Stomach (tissue), 4 donors: ENCODE data around the gene MYPN.

ENCODE experiments used
- POLR2A ChIP-seq, 4 donors: fragments of 450-650 bp; IDR thresholded peaks; one replicate each; pipeline ENCODE4 v1.6.1; 2016; ENCODE audit warnings: antibody characterized with exemption in 4 of 4, control low read depth in 2 of 4, mild to moderate bottlenecking in 1 of 4, moderate library complexity in 1 of 4
- POLR2AphosphoS5 ChIP-seq, 3 donors: sonication (generic); formaldehyde crosslinking; IDR thresholded peaks; one replicate each; pipeline ENCODE4 v1.6.1; 2016; ENCODE audit warnings: antibody characterized with exemption in 3 of 3
- TF ChIP-seq, protein P1 (sequence below), 7 experiments: fragments of 450-650 bp in 4 of 7; fragments of 200-600 bp in 3 of 7; sonication (generic) in 3 of 7; IDR thresholded peaks; one replicate each; pipeline ENCODE4 v1.5.1; 2016 to 2019; ENCODE audit warnings: antibody characterized with exemption in 7 of 7, control low read depth in 2 of 7, mild to moderate bottlenecking in 1 of 7

DNA sequence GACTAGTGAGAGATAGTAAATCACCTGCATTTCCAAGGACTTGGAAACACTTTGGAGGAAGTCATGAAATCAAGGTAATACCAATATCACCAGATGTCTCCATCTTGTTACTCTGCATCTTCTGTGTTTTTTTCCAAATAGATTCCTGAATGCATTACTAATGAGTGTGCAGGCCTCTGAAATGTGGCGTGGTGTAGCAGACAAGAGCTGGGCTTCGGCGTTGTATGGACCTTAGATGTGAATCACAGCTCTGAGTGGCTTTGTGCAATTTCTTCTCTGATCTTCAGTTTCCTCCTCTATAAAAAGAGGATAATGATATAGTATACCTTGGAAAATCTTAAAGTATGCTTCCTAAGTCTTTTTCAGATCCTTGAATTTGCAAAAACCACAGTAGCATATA, 9.6 kb upstream of the MYPN start:
- TF ChIP-seq, protein P1, sequence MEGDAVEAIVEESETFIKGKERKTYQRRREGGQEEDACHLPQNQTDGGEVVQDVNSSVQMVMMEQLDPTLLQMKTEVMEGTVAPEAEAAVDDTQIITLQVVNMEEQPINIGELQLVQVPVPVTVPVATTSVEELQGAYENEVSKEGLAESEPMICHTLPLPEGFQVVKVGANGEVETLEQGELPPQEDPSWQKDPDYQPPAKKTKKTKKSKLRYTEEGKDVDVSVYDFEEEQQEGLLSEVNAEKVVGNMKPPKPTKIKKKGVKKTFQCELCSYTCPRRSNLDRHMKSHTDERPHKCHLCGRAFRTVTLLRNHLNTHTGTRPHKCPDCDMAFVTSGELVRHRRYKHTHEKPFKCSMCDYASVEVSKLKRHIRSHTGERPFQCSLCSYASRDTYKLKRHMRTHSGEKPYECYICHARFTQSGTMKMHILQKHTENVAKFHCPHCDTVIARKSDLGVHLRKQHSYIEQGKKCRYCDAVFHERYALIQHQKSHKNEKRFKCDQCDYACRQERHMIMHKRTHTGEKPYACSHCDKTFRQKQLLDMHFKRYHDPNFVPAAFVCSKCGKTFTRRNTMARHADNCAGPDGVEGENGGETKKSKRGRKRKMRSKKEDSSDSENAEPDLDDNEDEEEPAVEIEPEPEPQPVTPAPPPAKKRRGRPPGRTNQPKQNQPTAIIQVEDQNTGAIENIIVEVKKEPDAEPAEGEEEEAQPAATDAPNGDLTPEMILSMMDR (IDR thresholded peaks at IDR 0.05): no peak
- no peak for TF ChIP-seq POLR2AphosphoS5 (IDR thresholded peaks at IDR 0.05)
- no peak for TF ChIP-seq POLR2A (IDR thresholded peaks at IDR 0.05)
